Smooth muscle cell (in vitro differentiated cells): Measurements from ENCODE around the gene DUOXA1. TPM values are rescaled to one million over a fixed set of nuclear protein-coding genes. Genes with fewer than 3 reads are reported as not detected.

Experiments
- DNase-seq: peaks from one replicate; lab custom pipeline; 2025; ENCODE audit not compliant: unreplicated experiment; lab: John Stamatoyannopoulos, UW
- H2AFZ ChIP-seq: fragments of 200-600 bp; sonication (generic); 2 replicates; pipeline ENCODE4 v1.6.0; 2016; ENCODE audit warnings: antibody characterized with exemption, low read depth, mild to moderate bottlenecking
- H3F3A ChIP-seq: fragments of 200-600 bp; sonication (generic); 2 replicates; pipeline ENCODE4 v1.6.0; 2017; ENCODE audit warnings: antibody characterized with exemption, low read depth
- H3K27ac ChIP-seq: fragments of 200-600 bp; sonication (generic); 2 replicates; pipeline ENCODE4 v1.5.1; 2016; ENCODE audit warnings: low read depth, mild to moderate bottlenecking
- H3K27me3 ChIP-seq: fragments of 200-600 bp; sonication (generic); 2 replicates; pipeline ENCODE4 v1.6.1; 2016; ENCODE audit warnings: low read depth, mild to moderate bottlenecking
- H3K36me3 ChIP-seq: fragments of 200-600 bp; sonication (generic); 2 replicates; pipeline ENCODE4 v1.5.1; 2016; ENCODE audit warnings: low read depth
- H3K4me1 ChIP-seq: fragments of 200-600 bp; sonication (generic); 2 replicates; pipeline ENCODE4 v1.5.1; 2016; ENCODE audit warnings: low read depth
- H3K4me2 ChIP-seq: fragments of 200-600 bp; sonication (generic); 2 replicates; pipeline ENCODE4 v1.6.0; 2016; ENCODE audit warnings: mild to moderate bottlenecking
- H3K4me3 ChIP-seq: fragments of 200-600 bp; sonication (generic); 2 replicates; pipeline ENCODE4 v1.5.1; 2016; ENCODE audit warnings: mild to moderate bottlenecking
- H3K79me2 ChIP-seq: fragments of 200-600 bp; sonication (generic); 2 replicates; pipeline ENCODE4 v1.6.0; 2016; ENCODE audit warnings: low read depth, mild to moderate bottlenecking
- H3K9ac ChIP-seq: fragments of 200-600 bp; sonication (generic); 2 replicates; pipeline ENCODE4 v1.6.0; 2016; ENCODE audit warnings: low read depth
- H3K9me3 ChIP-seq: fragments of 200-600 bp; sonication (generic); replicated peaks from 2 replicates; pipeline ENCODE4 v1.5.1; 2016; ENCODE audit warnings: low read depth
- H4K20me1 ChIP-seq: fragments of 200-600 bp; sonication (generic); 2 replicates; pipeline ENCODE4 v1.6.0; 2016; ENCODE audit warnings: low read depth
- WGBS: methylation state at CpG from one replicate; pipeline ENCODE4 v1.1.7; 2016; ENCODE audit warnings: low lambda C conversion rate; 5-methylcytosine and 5-hydroxymethylcytosine counted together
- polyA plus RNA-seq: library from polyadenylated mRNA; unstranded; fragments of >200 nt; fragmentation: Nextera tagmentation; extraction: Ambion mirVana; gene quantifications from 2 replicates; pipeline ENCODE4 v1.2.1, GENCODE V29; 2016
- total RNA-seq: library from RNA; depleted of rRNA; stranded (reverse); fragments of >200 nt; gene quantifications from 2 replicates; pipeline ENCODE4 v1.2.3, GENCODE V29; 2014
- TF ChIP-seq, protein P1 (sequence below): fragments of 200-600 bp; sonication (generic); IDR thresholded peaks from 2 replicates; pipeline ENCODE4 v1.5.1; 2017; ENCODE audit warnings: borderline replicate concordance, mild to moderate bottlenecking, antibody characterized with exemption; ENCODE audit not compliant: insufficient read depth, poor library complexity, severe bottlenecking

The DUOXA1 gene
- total and polyA plus RNA-seq, 2 experiments from 2014 or later = 2.8 to 7.6 TPM

DNA sequence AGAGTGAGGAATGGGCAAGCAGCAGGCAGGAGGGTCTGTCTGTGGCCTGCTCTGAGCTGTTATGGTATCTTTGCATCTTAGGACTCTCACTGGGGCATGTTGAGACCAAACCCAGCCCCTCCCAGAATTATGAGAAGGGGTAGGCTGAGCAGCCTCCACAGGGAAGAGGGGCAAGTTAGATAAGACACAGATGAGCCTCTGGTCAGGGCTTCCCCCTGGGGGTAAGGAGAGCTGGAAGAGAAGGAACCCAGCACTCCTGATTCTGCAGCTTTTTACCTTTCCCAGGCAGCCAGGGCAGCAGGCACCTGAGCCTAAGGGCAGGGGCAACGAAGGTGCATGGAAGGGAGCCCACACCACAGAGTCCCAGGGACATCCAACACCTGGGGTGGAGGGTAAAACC lies 19.4 kb upstream of the DUOXA1 start:
- Histone ChIP-seq H3K4me3 (no peak overlapping the region), H3F3A (no peaks in the 10 kb centered on the region), H3K4me2 (no peak overlapping the region), H3K36me3 (no peaks in the 10 kb centered on the region), H3K27me3 (no peaks in the 10 kb centered on the region), H2AFZ (no peak overlapping the region), H3K27ac (no peak overlapping the region), H3K9ac (no peak overlapping the region), H4K20me1 (no peaks in the 10 kb centered on the region), H3K79me2 (no peaks in the 10 kb centered on the region), H3K9me3 (no peaks in the 10 kb centered on the region), H3K4me1 (no peaks in the 10 kb centered on the region)
- TF ChIP-seq, protein P1, sequence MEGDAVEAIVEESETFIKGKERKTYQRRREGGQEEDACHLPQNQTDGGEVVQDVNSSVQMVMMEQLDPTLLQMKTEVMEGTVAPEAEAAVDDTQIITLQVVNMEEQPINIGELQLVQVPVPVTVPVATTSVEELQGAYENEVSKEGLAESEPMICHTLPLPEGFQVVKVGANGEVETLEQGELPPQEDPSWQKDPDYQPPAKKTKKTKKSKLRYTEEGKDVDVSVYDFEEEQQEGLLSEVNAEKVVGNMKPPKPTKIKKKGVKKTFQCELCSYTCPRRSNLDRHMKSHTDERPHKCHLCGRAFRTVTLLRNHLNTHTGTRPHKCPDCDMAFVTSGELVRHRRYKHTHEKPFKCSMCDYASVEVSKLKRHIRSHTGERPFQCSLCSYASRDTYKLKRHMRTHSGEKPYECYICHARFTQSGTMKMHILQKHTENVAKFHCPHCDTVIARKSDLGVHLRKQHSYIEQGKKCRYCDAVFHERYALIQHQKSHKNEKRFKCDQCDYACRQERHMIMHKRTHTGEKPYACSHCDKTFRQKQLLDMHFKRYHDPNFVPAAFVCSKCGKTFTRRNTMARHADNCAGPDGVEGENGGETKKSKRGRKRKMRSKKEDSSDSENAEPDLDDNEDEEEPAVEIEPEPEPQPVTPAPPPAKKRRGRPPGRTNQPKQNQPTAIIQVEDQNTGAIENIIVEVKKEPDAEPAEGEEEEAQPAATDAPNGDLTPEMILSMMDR = no peak
- no peak for DNase-seq
- 71% methylated on average over 1 of the region's 1 CpG for WGBS

DNA sequence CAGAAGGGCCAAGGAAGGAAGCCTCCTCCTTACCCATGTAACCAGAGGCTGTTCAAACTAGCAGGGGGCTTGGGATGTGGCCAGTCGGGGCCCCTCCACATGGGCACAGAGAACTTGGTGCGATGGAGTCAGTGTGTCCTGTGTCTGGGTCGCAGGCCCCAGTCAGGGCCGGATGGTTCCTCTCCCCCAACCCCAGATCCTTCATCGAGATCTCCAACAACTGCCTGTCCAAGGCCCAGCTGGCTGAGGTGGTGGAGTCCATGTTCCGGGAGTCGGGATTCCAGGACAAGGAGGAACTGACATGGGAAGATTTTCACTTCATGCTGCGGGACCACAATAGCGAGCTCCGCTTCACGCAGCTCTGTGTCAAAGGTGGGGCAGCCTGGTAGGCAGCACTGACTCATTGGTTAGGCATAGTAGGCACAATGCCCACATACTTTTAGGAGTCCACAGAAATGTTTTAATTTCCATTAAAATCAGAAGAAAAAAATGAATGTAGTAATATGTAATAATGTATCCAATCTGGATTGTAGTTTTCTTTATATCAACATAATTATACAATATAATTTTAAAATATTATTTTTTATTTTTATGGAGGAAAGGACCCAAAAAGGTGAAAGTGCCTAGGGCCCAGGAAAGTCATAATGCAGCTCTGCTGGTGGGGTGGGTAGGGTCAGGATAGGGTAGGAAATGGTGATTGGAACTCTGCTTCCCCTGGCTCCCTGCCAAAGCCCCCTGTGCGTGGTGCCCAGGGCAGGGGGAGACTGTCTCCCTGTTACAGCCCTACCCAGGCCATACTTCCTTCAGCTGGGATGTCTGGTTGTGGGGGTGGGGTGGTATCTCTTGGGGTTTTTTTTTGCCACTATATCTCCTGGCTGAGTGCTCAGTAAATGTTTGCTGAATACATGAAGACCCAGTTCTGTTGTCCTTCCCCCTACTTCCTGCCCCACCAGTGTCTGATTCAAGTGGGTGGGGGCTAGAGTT lies 18.7 kb upstream of the DUOXA1 start:
- Histone ChIP-seq H2AFZ (no peak overlapping the region), H3K9me3 (no peaks in the 10 kb centered on the region), H3K79me2 (no peaks in the 10 kb centered on the region), H3F3A (no peaks in the 10 kb centered on the region), H3K36me3 (no peaks in the 10 kb centered on the region), H3K4me3 (no peak overlapping the region), H3K27ac (no peak overlapping the region), H3K27me3 (no peaks in the 10 kb centered on the region), H3K4me1 (no peaks in the 10 kb centered on the region), H3K9ac (no peak overlapping the region), H3K4me2 (no peak overlapping the region), H4K20me1 (no peaks in the 10 kb centered on the region)
- TF ChIP-seq, protein P1 = no peak
- no peak for DNase-seq
- WGBS = 91% methylated on average over 12 of the region's 12 CpGs

DNA sequence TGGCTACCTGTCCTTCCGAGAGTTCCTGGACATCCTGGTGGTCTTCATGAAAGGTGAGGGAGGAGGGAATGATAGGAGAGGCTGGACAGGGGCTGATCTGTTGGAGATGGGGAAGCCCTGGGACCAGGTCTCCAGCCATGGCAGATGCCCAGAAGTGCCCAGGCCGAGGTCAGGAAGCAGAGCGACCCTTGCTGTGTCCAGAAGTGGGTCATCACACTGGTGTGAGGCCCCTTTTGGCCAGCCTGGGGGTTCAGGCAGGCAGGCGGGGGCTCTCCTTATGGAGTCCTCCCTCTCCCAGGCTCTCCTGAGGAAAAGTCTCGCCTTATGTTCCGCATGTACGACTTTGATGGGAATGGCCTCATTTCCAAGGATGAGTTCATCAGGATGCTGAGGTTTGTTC lies 17.9 kb upstream of the DUOXA1 start:
- 97% methylated on average over 7 of the region's 7 CpGs for WGBS

More for the DNA sequence above, 17.9 kb upstream of the DUOXA1 start:
- no peak overlapping the region for H3K27ac ChIP-seq
- H3K4me3 ChIP-seq = no peak overlapping the region
- H3F3A ChIP-seq = no peaks in the 10 kb centered on the region
- H3K4me2 ChIP-seq = no peak overlapping the region
- no peak overlapping the region for H2AFZ ChIP-seq
- no peaks in the 10 kb centered on the region for H3K36me3 ChIP-seq
- no peaks in the 10 kb centered on the region for H3K9me3 ChIP-seq
- H3K4me1 ChIP-seq = no peaks in the 10 kb centered on the region
- no peak for DNase-seq
- H3K79me2 ChIP-seq = no peaks in the 10 kb centered on the region
- TF ChIP-seq, protein P1 = no peak
- no peaks in the 10 kb centered on the region for H4K20me1 ChIP-seq
- H3K27me3 ChIP-seq = no peaks in the 10 kb centered on the region
- H3K9ac ChIP-seq = no peak overlapping the region
